Measurements from ENCODE around the gene PLAGL1. TPM values are rescaled to one million over a fixed set of nuclear protein-coding genes. Genes with fewer than 3 reads are reported as not detected.

PLAGL1 gene
- total and polyA plus RNA-seq, 2 of the 8 experiments (the other 6 are each of a cell fraction or from before 2014, with no cell fraction given): 0.94 to 1.1 TPM

DNA sequence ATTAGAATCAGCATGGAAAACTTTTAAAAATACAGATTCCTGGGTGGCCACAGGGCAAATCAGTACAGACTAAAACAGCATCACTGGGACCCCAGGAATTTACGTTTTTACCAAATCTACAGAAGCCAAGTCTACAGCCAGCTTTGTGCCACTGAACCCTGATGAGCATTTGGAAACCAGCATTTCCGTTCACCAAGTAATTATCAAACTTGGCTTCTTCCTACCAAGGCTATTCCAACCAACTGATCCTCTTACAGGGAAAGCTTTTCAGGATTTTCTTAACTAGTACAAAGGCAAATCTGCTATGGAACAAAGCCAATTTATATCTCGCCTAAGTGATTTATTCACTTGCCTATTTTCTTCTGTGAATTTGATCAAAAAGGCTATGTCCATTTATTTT is 47.0 kb downstream of the PLAGL1 start:
- H2AFZ ChIP-seq (ENCODE audit: low read length): no peak overlapping the region
- no peak overlapping the region for H3K4me2 ChIP-seq (ENCODE audit: insufficient read depth in 1 of 2, low read depth in 2 of 2, low read length in 2 of 2)
- no peaks in the 10 kb centered on the region for H3K9me3 ChIP-seq (ENCODE audit: insufficient read depth in 2 of 2, low read depth in 1 of 2, low read length in 1 of 2)
- POLR2A ChIA-PET (ENCODE audit: partially characterized antibody): no interaction called here
- H2AK5ac ChIP-seq (ENCODE audit: low read depth, low read length): no peak overlapping the region
- WGBS, 2 experiments (ENCODE audit: extremely low coverage in 1 of 2, insufficient coverage in 1 of 2, insufficient read length in 1 of 2, insufficient replicate concordance in 2 of 2, low coverage in 1 of 2, low lambda C conversion rate in 2 of 2, missing lambda C conversion rate in 1 of 2): 23% methylated on average over 3 of the region's 3 CpGs; no CpG with 5 or more reads in 1 of the 2 experiments
- no peak for FAIRE-seq
- no peak overlapping the region for H4K5ac ChIP-seq (ENCODE audit: insufficient read length, low read depth, low read length)
- H3K18ac ChIP-seq (ENCODE audit: extremely low read depth, low read length): no peak overlapping the region
- H3K14ac ChIP-seq (ENCODE audit: insufficient read length): no peak overlapping the region
- H3K56ac ChIP-seq (replicated peaks; ENCODE audit: insufficient read length, low read depth, low read length): no peak overlapping the region
- H3K79me2 ChIP-seq (ENCODE audit: control insufficient read depth in 1 of 2, insufficient read depth in 2 of 2, low read length in 2 of 2): no peaks in the 10 kb centered on the region
- H3K27ac ChIP-seq (ENCODE audit: low read depth, low read length): no peak overlapping the region
- H4K91ac ChIP-seq (replicated peaks; ENCODE audit: insufficient read length, low read length): no peak overlapping the region
- DNase-seq (ENCODE audit: low read depth in 1 of 2, low spot score in 2 of 2): no peak
- H2BK20ac ChIP-seq (ENCODE audit: low read length): no peak overlapping the region
- no peak overlapping the region for H2BK15ac ChIP-seq (ENCODE audit: low read length)
- no peak overlapping the region for H3K4ac ChIP-seq (replicated peaks; ENCODE audit: insufficient read length, low read depth, low read length)
- H2BK12ac ChIP-seq (ENCODE audit: low read depth, low read length): no peak overlapping the region
- CTCF ChIA-PET (ENCODE audit: partially characterized antibody): interaction anchor here (1.3 to 18.3 kb wide), 7 partner anchors 10 to 385 kb away, joined by 5 to 591 read pairs (median 24); no protein-coding TSS in a partner anchor
- no peak overlapping the region for H3K9ac ChIP-seq (replicated peaks in 1 of 4; ENCODE audit: extremely low read depth in 1 of 4, low read depth in 3 of 4, low read length in 3 of 4)
- H2BK120ac ChIP-seq (replicated peaks; ENCODE audit: low read depth, low read length): no peak overlapping the region
- no peaks in the 10 kb centered on the region for H3K79me1 ChIP-seq (ENCODE audit: low read depth, low read length)
- H4K8ac ChIP-seq (ENCODE audit: extremely low read depth, insufficient read depth, low read length): no peak overlapping the region
- no peak for TF ChIP-seq TAF1 (IDR thresholded peaks at IDR 0.05; ENCODE audit: low read depth, low read length)
- no peak for TF ChIP-seq EGR1 (IDR thresholded peaks at IDR 0.05; ENCODE audit: borderline replicate concordance, low read depth, low read length)
- peak; percentile 2; the same call in 1 of the 2 replicates for TF ChIP-seq SUZ12 (IDR thresholded peaks at IDR 0.05; ENCODE audit: low read length)
- TF ChIP-seq E2F6 (IDR thresholded peaks at IDR 0.05): no peak
- no peak for TF ChIP-seq TEAD4 (IDR thresholded peaks at IDR 0.05; ENCODE audit: low read depth, low read length)
- no peak overlapping the region for H2BK5ac ChIP-seq (ENCODE audit: low read depth, low read length)
- peaks cover 3% of the 10 kb centered on the region; the same call in 1 of the 2 replicates for H3K23me2 ChIP-seq (ENCODE audit: low read depth, low read length)
- peaks cover 5 to 6% of the 10 kb centered on the region in 2 experiments for H4K20me1 ChIP-seq (replicated peaks in 1 of 2; ENCODE audit: control insufficient read depth in 1 of 2, insufficient read depth in 2 of 2, low read length in 2 of 2)
- H3K36me3 ChIP-seq (ENCODE audit: control insufficient read depth in 2 of 4, insufficient read depth in 4 of 4, low read length in 3 of 4): no peaks in the 10 kb centered on the region
- peaks cover 63 to 98% (median 88%) of the 10 kb centered on the region in 4 experiments for H3K27me3 ChIP-seq (replicated peaks in 1 of 4; ENCODE audit: control insufficient read depth in 3 of 4, extremely low read depth in 1 of 4, insufficient read depth in 3 of 4, low read length in 3 of 4)
- H3K23ac ChIP-seq (ENCODE audit: insufficient read length): no peak overlapping the region
- peaks cover 21 to 71% (median 47%) of the 10 kb centered on the region in 4 experiments for H3K4me1 ChIP-seq (replicated peaks in 1 of 4; ENCODE audit: control insufficient read depth in 3 of 4, insufficient read depth in 4 of 4, low read length in 3 of 4)
- H3K4me3 ChIP-seq (ENCODE audit: extremely low read depth in 1 of 4, insufficient read depth in 2 of 4, low read depth in 3 of 4, low read length in 4 of 4): no peak overlapping the region; a peak in 1 of 8 replicates
